ENCODE data around the gene HEXIM1. TPM values are rescaled to one million over a fixed set of nuclear protein-coding genes. Genes with fewer than 3 reads are reported as not detected.

The HEXIM1 gene
- total RNA-seq, 1 donor from 2014 or later = 33.3 TPM

GRCh38 chr17:45190503-45191255 lies 42.4 kb downstream of the HEXIM1 start:
- H3K4me3 Mint-ChIP-seq (ENCODE audit: low read depth) = no peak overlapping the region
- no peak for DNase-seq (ENCODE audit: low spot score, unreplicated experiment)
- H3K27ac Mint-ChIP-seq = no peak overlapping the region
- no peaks in the 10 kb centered on the region for H3K9me3 Mint-ChIP-seq (ENCODE audit: low read depth)
- peaks cover 18% of the 10 kb centered on the region for H3K27me3 Mint-ChIP-seq
- H3K4me1 Mint-ChIP-seq (ENCODE audit: low read depth) = peaks cover 8% of the 10 kb centered on the region
- H3K36me3 Mint-ChIP-seq (ENCODE audit: insufficient read depth) = no peaks in the 10 kb centered on the region
- TF ChIP-seq CTCF (IDR thresholded peaks at IDR 0.05; ENCODE audit: unreplicated experiment) = no peak

GRCh38 chr17:45195424-45195823 lies 47.1 kb downstream of the HEXIM1 start:
- no peak overlapping the region for H3K4me3 Mint-ChIP-seq (ENCODE audit: low read depth)
- no peaks in the 10 kb centered on the region for H3K36me3 Mint-ChIP-seq (ENCODE audit: insufficient read depth)
- peaks cover 10% of the 10 kb centered on the region for H3K4me1 Mint-ChIP-seq (ENCODE audit: low read depth)
- no peak overlapping the region for H3K27ac Mint-ChIP-seq
- no peaks in the 10 kb centered on the region for H3K9me3 Mint-ChIP-seq (ENCODE audit: low read depth)
- H3K27me3 Mint-ChIP-seq = peaks cover 10% of the 10 kb centered on the region
- no peak for TF ChIP-seq CTCF (IDR thresholded peaks at IDR 0.05; ENCODE audit: unreplicated experiment)
- no peak for DNase-seq (ENCODE audit: low spot score, unreplicated experiment)

GRCh38 chr17:45197108-45197507 lies 48.8 kb downstream of the HEXIM1 start:
- no peak for TF ChIP-seq CTCF (IDR thresholded peaks at IDR 0.05; ENCODE audit: unreplicated experiment)

GRCh38 chr17:45197555-45198334 lies 49.5 kb downstream of the HEXIM1 start:
- Mint-ChIP-seq H3K27me3 (peaks cover 4% of the 10 kb centered on the region), H3K9me3 (ENCODE audit: low read depth) (no peaks in the 10 kb centered on the region), H3K4me1 (ENCODE audit: low read depth) (peaks cover 9% of the 10 kb centered on the region), H3K36me3 (ENCODE audit: insufficient read depth) (no peaks in the 10 kb centered on the region), H3K27ac (peak overlapping the region; percentile 87), H3K4me3 (ENCODE audit: low read depth) (no peak overlapping the region)
- TF ChIP-seq CTCF (IDR thresholded peaks at IDR 0.05; ENCODE audit: unreplicated experiment) = peak; percentile 99
- peak; percentile 98 for DNase-seq (ENCODE audit: low spot score, unreplicated experiment)

More at GRCh38 chr17:45197108-45197507, 48.8 kb downstream of the HEXIM1 start:
- no peaks in the 10 kb centered on the region for H3K36me3 Mint-ChIP-seq (ENCODE audit: insufficient read depth)
- peaks cover 8% of the 10 kb centered on the region for H3K27me3 Mint-ChIP-seq
- peaks cover 9% of the 10 kb centered on the region for H3K4me1 Mint-ChIP-seq (ENCODE audit: low read depth)
- H3K4me3 Mint-ChIP-seq (ENCODE audit: low read depth) = no peak overlapping the region
- no peaks in the 10 kb centered on the region for H3K9me3 Mint-ChIP-seq (ENCODE audit: low read depth)
- no peak for DNase-seq (ENCODE audit: low spot score, unreplicated experiment)
- peak overlapping the region; percentile 49 for H3K27ac Mint-ChIP-seq

GRCh38 chr17:45200701-45201100 lies 52.4 kb downstream of the HEXIM1 start:
- H3K36me3 Mint-ChIP-seq (ENCODE audit: insufficient read depth) = no peaks in the 10 kb centered on the region
- H3K9me3 Mint-ChIP-seq (ENCODE audit: low read depth) = no peaks in the 10 kb centered on the region
- peaks cover 9% of the 10 kb centered on the region for H3K4me1 Mint-ChIP-seq (ENCODE audit: low read depth)
- H3K27me3 Mint-ChIP-seq = peaks cover 4% of the 10 kb centered on the region
- H3K4me3 Mint-ChIP-seq (ENCODE audit: low read depth) = no peak overlapping the region
- no peak for DNase-seq (ENCODE audit: low spot score, unreplicated experiment)
- TF ChIP-seq CTCF (IDR thresholded peaks at IDR 0.05; ENCODE audit: unreplicated experiment) = no peak
- H3K27ac Mint-ChIP-seq = no peak overlapping the region
